OCI-LY7 (cell line): ENCODE data around the gene LMOD3. TPM values are rescaled to one million over a fixed set of nuclear protein-coding genes. Genes with fewer than 3 reads are reported as not detected.

ENCODE experiments used
- BruUV-seq: library from RNA; stranded (reverse); fragments of 400-500 nt; replicated peaks from 2 replicates; lab custom pipeline; 2021; lab: Mats Ljungman, UMichigan
- CTCF ChIA-PET: fragments of 300-600 bp; sonication (Branson Sonifier 250); formaldehyde crosslinking; loops from one replicate; lab custom pipeline; 2022; ENCODE audit warnings: antibody characterized with exemption; ENCODE audit not compliant: unreplicated experiment; lab: Charles Lee
- POLR2A ChIA-PET: fragments of 300-600 bp; sonication (Branson Sonifier 250); formaldehyde crosslinking; loops from one replicate; lab custom pipeline; 2022; ENCODE audit warnings: antibody characterized with exemption; lab: Charles Lee
- DNase-seq: peaks from one replicate; pipeline ENCODE4 v3.0.0-alpha.2; 2015; ENCODE audit warnings: low spot score
- H2AFZ ChIP-seq: fragments of 200-600 bp; sonication (generic), shearing (Covaris generic); 2 replicates; pipeline ENCODE4 v1.6.1; 2014; ENCODE audit warnings: mild to moderate bottlenecking, antibody characterized with exemption, low read length, moderate library complexity
- H3K27ac ChIP-seq: fragments of 200-600 bp; sonication (generic); 2 replicates; pipeline ENCODE4 v1.5.1; 2014; ENCODE audit warnings: mixed run types, low read depth, mild to moderate bottlenecking, moderate library complexity, low read length, inconsistent platforms; ENCODE audit not compliant: poor library complexity, severe bottlenecking
- H3K36me3 ChIP-seq: fragments of 200-600 bp; sonication (generic); 2 replicates; pipeline ENCODE4 v1.6.1; 2014; ENCODE audit warnings: mild to moderate bottlenecking, antibody characterized with exemption, low read length, moderate library complexity, mixed read lengths; ENCODE audit not compliant: insufficient read depth
- H3K4me1 ChIP-seq: fragments of 200-600 bp; sonication (generic); 2 replicates; pipeline ENCODE4 v1.5.1; 2014; ENCODE audit warnings: mild to moderate bottlenecking, low read length; ENCODE audit not compliant: insufficient read depth, poor library complexity, severe bottlenecking
- H3K4me2 ChIP-seq: fragments of 200-600 bp; sonication (generic); 2 replicates; pipeline ENCODE4 v1.6.1; 2014; ENCODE audit warnings: mild to moderate bottlenecking, low read length
- H3K4me3 ChIP-seq: fragments of 200-600 bp; sonication (generic); 2 replicates; pipeline ENCODE4 v1.5.1; 2014; ENCODE audit warnings: mild to moderate bottlenecking, low read depth, low read length; ENCODE audit not compliant: poor library complexity, severe bottlenecking
- H3K79me2 ChIP-seq: fragments of 200-600 bp; sonication (generic); 2 replicates; pipeline ENCODE4 v1.6.1; 2016; ENCODE audit warnings: low read depth, mild to moderate bottlenecking, low read length, moderate library complexity, mixed read lengths; ENCODE audit not compliant: insufficient read depth
- H3K9me2 ChIP-seq: fragments of 200-600 bp; sonication (generic); 2 replicates; pipeline ENCODE4 v1.6.1; 2016; ENCODE audit warnings: mild to moderate bottlenecking, low read length, mixed read lengths; ENCODE audit not compliant: insufficient read depth
- H3K9me3 ChIP-seq: fragments of 200-600 bp; sonication (generic); 2 replicates; pipeline ENCODE4 v1.6.1; 2014; ENCODE audit warnings: mild to moderate bottlenecking, mixed run types, low read length, mixed read lengths
- H4K20me1 ChIP-seq: fragments of 200-600 bp; sonication (generic); 2 replicates; pipeline ENCODE4 v1.6.1; 2014; ENCODE audit warnings: mild to moderate bottlenecking, antibody characterized with exemption, low read length, moderate library complexity, mixed read lengths; ENCODE audit not compliant: insufficient read depth
- EZH2phosphoT487 ChIP-seq: fragments of 200-600 bp; sonication (generic); IDR thresholded peaks from 2 replicates; pipeline ENCODE4 v1.6.1; 2018; ENCODE audit warnings: low read depth, borderline replicate concordance, mild to moderate bottlenecking, mixed run types, antibody characterized with exemption, low read length, moderate library complexity, mixed read lengths
- intact Hi-C: fragments of 100-400 bp; cut with micrococcal nuclease; formaldehyde crosslinking; loops from one replicate; pipeline ENCODE4 v1.10.0; 2022; ENCODE audit not compliant: unreplicated experiment
- total RNA-seq, 2 experiments: library from RNA; depleted of rRNA in 1 of 2; stranded (reverse); fragments of >200 nt in 1 of 2; shearing (Covaris generic) in 1 of 2; gene quantifications; 2 replicates each; pipeline ENCODE4 v1.2.3, GENCODE V29; 2014 to 2022
- TF ChIP-seq, protein P1 (sequence below): fragments of 200-600 bp; sonication (generic); conservative IDR thresholded peaks from 2 replicates; pipeline ENCODE4 v1.5.1; 2014; ENCODE audit warnings: mild to moderate bottlenecking, antibody characterized with exemption, low read length, moderate library complexity, mixed read lengths

LMOD3 gene
- total RNA-seq, 2 experiments from 2014 or later = not detected

DNA sequence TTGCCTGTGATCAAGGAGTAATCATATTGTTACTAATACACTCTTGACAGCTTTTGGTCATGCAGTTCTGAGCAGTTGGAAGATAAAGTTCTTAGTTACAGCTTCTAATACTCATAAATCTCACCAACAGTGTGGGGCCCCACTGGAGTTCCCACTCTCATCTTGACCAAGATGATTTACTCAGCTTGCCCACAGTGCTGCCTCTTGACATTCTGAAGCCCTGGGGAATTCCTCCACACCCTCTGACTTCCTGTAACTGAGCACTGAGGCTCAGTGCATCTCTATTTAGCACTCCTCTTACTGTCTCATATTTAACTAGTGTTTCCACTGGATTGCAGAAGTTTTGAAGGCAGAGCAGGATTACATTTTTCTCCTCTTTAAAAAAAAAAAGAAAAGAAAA lies 39.6 kb downstream of the LMOD3 start:
- POLR2A ChIA-PET = interaction anchor here (0.7 to 7.5 kb wide), 4 partner anchors 9 to 30 kb away, joined by 4 to 49 read pairs (median 4); partner anchors contain the start of gene TMF1
- Histone ChIP-seq H3K36me3 (peaks cover 4% of the 10 kb centered on the region), H3K9me2 (no peaks in the 10 kb centered on the region), H2AFZ (peak overlapping the region; percentile 86; the same call in 1 of the 2 replicates), H4K20me1 (peaks cover 3% of the 10 kb centered on the region; the same call in 1 of the 2 replicates), H3K4me2 (peak overlapping the region; percentile 77), H3K4me3 (peak overlapping the region; percentile 86), H3K9me3 (no peaks in the 10 kb centered on the region), H3K79me2 (peaks cover 43% of the 10 kb centered on the region), H3K27ac (peak overlapping the region; percentile 77), H3K4me1 (peaks cover 70% of the 10 kb centered on the region)
- TF ChIP-seq, protein P1, sequence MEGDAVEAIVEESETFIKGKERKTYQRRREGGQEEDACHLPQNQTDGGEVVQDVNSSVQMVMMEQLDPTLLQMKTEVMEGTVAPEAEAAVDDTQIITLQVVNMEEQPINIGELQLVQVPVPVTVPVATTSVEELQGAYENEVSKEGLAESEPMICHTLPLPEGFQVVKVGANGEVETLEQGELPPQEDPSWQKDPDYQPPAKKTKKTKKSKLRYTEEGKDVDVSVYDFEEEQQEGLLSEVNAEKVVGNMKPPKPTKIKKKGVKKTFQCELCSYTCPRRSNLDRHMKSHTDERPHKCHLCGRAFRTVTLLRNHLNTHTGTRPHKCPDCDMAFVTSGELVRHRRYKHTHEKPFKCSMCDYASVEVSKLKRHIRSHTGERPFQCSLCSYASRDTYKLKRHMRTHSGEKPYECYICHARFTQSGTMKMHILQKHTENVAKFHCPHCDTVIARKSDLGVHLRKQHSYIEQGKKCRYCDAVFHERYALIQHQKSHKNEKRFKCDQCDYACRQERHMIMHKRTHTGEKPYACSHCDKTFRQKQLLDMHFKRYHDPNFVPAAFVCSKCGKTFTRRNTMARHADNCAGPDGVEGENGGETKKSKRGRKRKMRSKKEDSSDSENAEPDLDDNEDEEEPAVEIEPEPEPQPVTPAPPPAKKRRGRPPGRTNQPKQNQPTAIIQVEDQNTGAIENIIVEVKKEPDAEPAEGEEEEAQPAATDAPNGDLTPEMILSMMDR = no peak
- no peak for TF ChIP-seq EZH2phosphoT487
- intact Hi-C loops = no loop called here
- CTCF ChIA-PET = no interaction called here
- no TSS peak for BruUV-seq
- DNase-seq = peak; percentile 85

DNA sequence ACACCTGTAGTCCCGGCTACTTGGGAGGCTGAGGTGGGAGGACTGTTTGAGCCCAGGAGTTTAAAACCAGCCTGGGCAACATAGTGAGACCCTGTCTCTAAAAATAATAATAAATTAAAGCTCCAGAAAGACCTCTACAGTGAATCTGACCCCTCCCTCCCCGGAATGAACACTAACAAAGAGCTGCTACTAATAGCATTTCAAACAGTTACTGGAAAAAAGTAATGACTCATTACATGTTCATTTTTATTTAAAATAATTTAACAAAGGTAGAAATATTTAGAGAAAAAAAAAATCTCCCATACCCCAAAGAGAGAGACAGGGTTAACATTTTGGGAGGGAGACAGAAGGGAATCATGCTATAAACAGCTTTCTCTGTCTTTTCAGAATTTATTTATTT lies 40.0 kb downstream of the LMOD3 start:
- H3K79me2 ChIP-seq = peaks cover 46% of the 10 kb centered on the region
- no peak for TF ChIP-seq EZH2phosphoT487
- TF ChIP-seq, protein P1 = no peak
- H4K20me1 ChIP-seq = peaks cover 5% of the 10 kb centered on the region; the same call in 1 of the 2 replicates
- H3K27ac ChIP-seq = peak overlapping the region; percentile 77
- H3K36me3 ChIP-seq = peaks cover 8% of the 10 kb centered on the region
- H3K4me3 ChIP-seq = peak overlapping the region; percentile 86
- no peak for DNase-seq
- H3K4me2 ChIP-seq = peak overlapping the region; percentile 77
- peaks cover 71% of the 10 kb centered on the region for H3K4me1 ChIP-seq
- ChIA-PET POLR2A (interaction anchor here (0.7 to 7.5 kb wide), 5 partner anchors 10 to 30 kb away, joined by 4 to 49 read pairs (median 4); partner anchors contain the start of gene TMF1), CTCF (no interaction called here)
- peak overlapping the region; percentile 86; the same call in 1 of the 2 replicates for H2AFZ ChIP-seq
- no peaks in the 10 kb centered on the region for H3K9me2 ChIP-seq
- BruUV-seq = no TSS peak
- H3K9me3 ChIP-seq = no peaks in the 10 kb centered on the region
- intact Hi-C loops = no loop called here

DNA sequence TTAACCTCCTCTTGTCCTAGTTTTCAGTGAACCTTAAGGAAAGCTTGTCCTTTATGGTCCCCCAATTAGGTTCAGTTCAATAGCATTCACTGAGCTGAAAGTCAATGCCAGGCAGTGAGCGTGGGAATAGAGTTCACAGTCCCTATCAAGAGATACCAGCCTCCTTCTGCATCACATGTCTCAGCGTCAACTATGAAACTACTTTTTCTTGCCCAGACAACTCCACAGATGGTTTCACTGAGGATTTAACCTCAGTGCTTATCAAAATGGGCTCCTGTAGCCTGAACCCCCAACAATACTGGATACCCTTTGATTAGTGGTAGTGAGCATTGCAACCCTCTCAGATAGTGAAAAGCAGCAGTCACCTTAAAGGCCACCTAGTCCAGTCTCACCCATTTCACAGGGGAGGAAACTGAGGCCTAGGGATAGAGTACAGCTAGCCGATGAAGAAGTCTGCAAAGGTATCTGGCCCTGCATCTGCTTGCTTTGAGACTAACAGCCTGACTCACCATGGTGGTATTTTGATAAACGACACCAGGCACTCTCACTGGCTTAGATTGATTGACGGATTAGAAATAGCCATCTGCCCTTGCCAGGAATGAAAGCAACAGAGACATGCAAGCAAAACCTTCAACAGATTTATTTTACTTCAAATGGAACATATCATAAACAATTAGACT lies 40.7 kb downstream of the LMOD3 start:
- TF ChIP-seq, protein P1 = no peak
- no peak for TF ChIP-seq EZH2phosphoT487
- intact Hi-C loops = no loop called here
- CTCF ChIA-PET = no interaction called here
- POLR2A ChIA-PET = interaction anchor here (0.8 to 7.5 kb wide), 6 partner anchors 11 to 29 kb away, joined by 3 to 49 read pairs (median 4); partner anchors contain the start of gene TMF1
- Histone ChIP-seq H3K9me3 (no peaks in the 10 kb centered on the region), H3K36me3 (peaks cover 13% of the 10 kb centered on the region), H3K79me2 (peaks cover 49% of the 10 kb centered on the region), H3K4me1 (peaks cover 71% of the 10 kb centered on the region), H3K4me3 (no peak overlapping the region), H3K9me2 (no peaks in the 10 kb centered on the region), H4K20me1 (peaks cover 5% of the 10 kb centered on the region; the same call in 1 of the 2 replicates), H3K27ac (peak overlapping the region; percentile 77), H3K4me2 (peak overlapping the region; percentile 77), H2AFZ (peak overlapping the region; percentile 86; the same call in 1 of the 2 replicates)
- DNase-seq = peak; percentile 21
- BruUV-seq = no TSS peak
